Right lobe of liver (tissue), 4 donors: Measurements from ENCODE around the gene ATP1A2.

Source experiments
- POLR2A ChIP-seq: fragments of 450-650 bp; IDR thresholded peaks from one replicate; pipeline ENCODE4 v1.6.1; 2017; ENCODE audit warnings: antibody characterized with exemption, mild to moderate bottlenecking
- TF ChIP-seq, protein P1 (sequence below), 4 donors: fragments of 200-600 bp in 3 of 4; fragments of 450-650 bp in 1 of 4; IDR thresholded peaks; one replicate each; pipeline versions ENCODE4 v1.5.1 to v1.8.0; 2016 to 2022; ENCODE audit warnings: antibody characterized with exemption in 4 of 4, mild to moderate bottlenecking in 2 of 4
- donor health status: DM: no; HTN: no; CAD: no.
- donor health status: DM: no; HTN: no; CAD: no.
- donor health status: DM: no; HTN: yes; CAD: no.

DNA sequence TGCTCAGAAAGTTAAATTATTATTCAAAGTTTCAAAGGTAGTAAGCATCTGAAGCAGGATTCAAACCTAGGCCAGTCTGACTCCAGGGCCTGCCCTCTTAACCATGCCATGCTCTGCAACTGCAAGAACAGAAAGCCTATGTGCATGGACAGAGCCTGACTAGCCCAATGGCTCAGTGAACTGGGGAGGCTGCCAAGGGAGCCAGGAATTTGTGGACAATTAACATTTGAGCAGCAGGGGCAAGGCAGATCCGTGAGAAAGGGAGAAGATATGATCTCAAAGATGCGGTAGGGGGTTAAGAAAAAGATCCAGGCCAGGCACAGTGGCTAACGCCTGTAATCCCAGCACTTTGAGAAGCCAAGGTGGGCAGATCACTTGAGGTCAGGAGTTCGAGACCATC is 29.4 kb downstream of the ATP1A2 start:
- TF ChIP-seq POLR2A: no peak
- TF ChIP-seq, protein P1, sequence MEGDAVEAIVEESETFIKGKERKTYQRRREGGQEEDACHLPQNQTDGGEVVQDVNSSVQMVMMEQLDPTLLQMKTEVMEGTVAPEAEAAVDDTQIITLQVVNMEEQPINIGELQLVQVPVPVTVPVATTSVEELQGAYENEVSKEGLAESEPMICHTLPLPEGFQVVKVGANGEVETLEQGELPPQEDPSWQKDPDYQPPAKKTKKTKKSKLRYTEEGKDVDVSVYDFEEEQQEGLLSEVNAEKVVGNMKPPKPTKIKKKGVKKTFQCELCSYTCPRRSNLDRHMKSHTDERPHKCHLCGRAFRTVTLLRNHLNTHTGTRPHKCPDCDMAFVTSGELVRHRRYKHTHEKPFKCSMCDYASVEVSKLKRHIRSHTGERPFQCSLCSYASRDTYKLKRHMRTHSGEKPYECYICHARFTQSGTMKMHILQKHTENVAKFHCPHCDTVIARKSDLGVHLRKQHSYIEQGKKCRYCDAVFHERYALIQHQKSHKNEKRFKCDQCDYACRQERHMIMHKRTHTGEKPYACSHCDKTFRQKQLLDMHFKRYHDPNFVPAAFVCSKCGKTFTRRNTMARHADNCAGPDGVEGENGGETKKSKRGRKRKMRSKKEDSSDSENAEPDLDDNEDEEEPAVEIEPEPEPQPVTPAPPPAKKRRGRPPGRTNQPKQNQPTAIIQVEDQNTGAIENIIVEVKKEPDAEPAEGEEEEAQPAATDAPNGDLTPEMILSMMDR (IDR thresholded peaks at IDR 0.05): no peak
